ENCODE measurements around the gene SLC7A14. TPM values are rescaled to one million over a fixed set of nuclear protein-coding genes. Genes with fewer than 3 reads are reported as not detected.
A peak's percentile ranks its signal among the peaks of the same experiment; 100 is the strongest.

The SLC7A14 gene
- total and polyA plus RNA-seq, 2 donors (not counting 3 experiments of a cell fraction or from before 2014, with no cell fraction given), result 0.07 to 0.57 TPM

DNA sequence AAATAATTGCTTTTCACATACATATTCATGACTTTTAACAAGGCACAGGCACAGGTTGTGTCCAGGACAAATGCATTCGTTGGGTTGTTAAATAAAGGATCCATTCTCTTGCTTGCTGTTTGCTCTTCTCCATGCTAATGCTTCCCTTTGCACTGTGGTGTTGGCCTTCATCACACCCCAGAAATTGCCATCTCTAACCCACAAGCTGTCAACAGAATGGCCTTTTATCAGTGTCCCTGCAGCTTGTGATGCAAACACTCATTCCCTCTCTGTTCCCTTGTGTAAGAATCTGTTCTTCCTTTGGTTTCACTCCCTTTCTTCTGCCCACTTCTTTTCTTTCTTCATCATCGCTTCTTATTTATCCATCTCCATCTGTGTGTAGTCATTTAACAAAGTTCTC lies 72.2 kb downstream of the SLC7A14 start:
- DNase-seq (ENCODE audit: low read depth, low spot score) (no peak), FAIRE-seq (no peak)
- no peaks in the 10 kb centered on the region for H3K9me3 ChIP-seq (replicated peaks; ENCODE audit: control insufficient read depth, insufficient read depth, low read length)
- no peaks in the 10 kb centered on the region for H3K27me3 ChIP-seq (ENCODE audit: control insufficient read depth in 2 of 2, insufficient read depth in 2 of 2, low read length in 2 of 2)
- no peak overlapping the region for H3K27ac ChIP-seq (ENCODE audit: insufficient read depth, low read depth, low read length)
- no peaks in the 10 kb centered on the region for H3K9me1 ChIP-seq (replicated peaks; ENCODE audit: control insufficient read depth, extremely low read depth, insufficient read depth, low read length)
- H2AFZ ChIP-seq (ENCODE audit: low read depth, low read length), result no peak overlapping the region
- H3K9ac ChIP-seq (replicated peaks; ENCODE audit: extremely low read depth, insufficient read depth, low read length), result no peak overlapping the region
- H3K4me3 ChIP-seq (replicated peaks in 1 of 3; ENCODE audit: insufficient read depth in 1 of 3, low read depth in 1 of 3, low read length in 3 of 3), result no peak overlapping the region
- no peaks in the 10 kb centered on the region for H3K36me3 ChIP-seq (ENCODE audit: control insufficient read depth in 2 of 2, extremely low read depth in 1 of 2, insufficient read depth in 2 of 2, low read length in 2 of 2)
- H3K4me2 ChIP-seq (ENCODE audit: insufficient read depth, low read length), result no peak overlapping the region
- intact Hi-C loops (cut with micrococcal nuclease) (no loop called here), dilution Hi-C loops (cut with MboI; ENCODE audit: extremely low pct_ligation_motif_present, low sequenced_read_pairs) (no loop called here)
- H4K20me1 ChIP-seq (replicated peaks; ENCODE audit: control insufficient read depth, extremely low read depth, insufficient read depth, low read length), result no peaks in the 10 kb centered on the region
- no peak for TF ChIP-seq GATA2 (IDR thresholded peaks at IDR 0.05; ENCODE audit: insufficient read depth, insufficient read length, low read depth, low read length)
- no peak for TF ChIP-seq JUN (IDR thresholded peaks at IDR 0.05; ENCODE audit: borderline replicate concordance, insufficient read depth, insufficient read length, low read depth)
- TF ChIP-seq EZH2 (IDR thresholded peaks at IDR 0.05; ENCODE audit: borderline replicate concordance, low read depth, low read length, severe bottlenecking), result no peak
- no TSS peak for BruUV-seq (replicated peaks)
- CTCF ChIA-PET, result interaction anchor here (1.4 kb wide), 1 partner anchor 298 kb away, joined by 5 read pairs; no protein-coding TSS in a partner anchor
- POLR2A ChIA-PET, result no interaction called here
- H3K79me2 ChIP-seq (ENCODE audit: control insufficient read depth, insufficient read depth, low read length), result no peaks in the 10 kb centered on the region
- no peaks in the 10 kb centered on the region for H3K4me1 ChIP-seq (ENCODE audit: control insufficient read depth, extremely low read depth, insufficient read depth, low read length)

DNA sequence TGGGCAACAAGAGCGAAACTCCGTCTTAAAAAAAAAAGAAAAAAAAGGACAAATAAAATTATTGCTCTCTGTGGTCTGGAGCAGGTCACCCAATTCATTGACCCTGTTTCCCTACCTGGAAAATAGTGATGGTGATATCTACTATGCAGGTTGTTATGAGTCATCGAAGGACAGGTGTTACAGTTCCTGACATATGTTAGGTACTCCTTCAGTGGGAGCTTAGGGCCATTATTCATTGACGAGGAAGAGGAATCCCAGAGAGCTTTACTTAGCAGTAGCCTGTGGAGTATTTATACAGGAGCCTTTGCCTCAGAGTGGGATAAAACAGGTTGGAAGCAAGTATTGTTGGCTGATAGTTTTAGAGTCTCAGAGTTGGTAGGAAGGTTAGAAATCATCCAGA lies 74.5 kb downstream of the SLC7A14 start:
- intact Hi-C loops (cut with micrococcal nuclease), result no loop called here
- BruUV-seq (replicated peaks), result no TSS peak

More for the DNA sequence above, 74.5 kb downstream of the SLC7A14 start:
- TF ChIP-seq JUN (IDR thresholded peaks at IDR 0.05; ENCODE audit: borderline replicate concordance, insufficient read depth, insufficient read length, low read depth), result peak; percentile 15
- TF ChIP-seq, protein P1, sequence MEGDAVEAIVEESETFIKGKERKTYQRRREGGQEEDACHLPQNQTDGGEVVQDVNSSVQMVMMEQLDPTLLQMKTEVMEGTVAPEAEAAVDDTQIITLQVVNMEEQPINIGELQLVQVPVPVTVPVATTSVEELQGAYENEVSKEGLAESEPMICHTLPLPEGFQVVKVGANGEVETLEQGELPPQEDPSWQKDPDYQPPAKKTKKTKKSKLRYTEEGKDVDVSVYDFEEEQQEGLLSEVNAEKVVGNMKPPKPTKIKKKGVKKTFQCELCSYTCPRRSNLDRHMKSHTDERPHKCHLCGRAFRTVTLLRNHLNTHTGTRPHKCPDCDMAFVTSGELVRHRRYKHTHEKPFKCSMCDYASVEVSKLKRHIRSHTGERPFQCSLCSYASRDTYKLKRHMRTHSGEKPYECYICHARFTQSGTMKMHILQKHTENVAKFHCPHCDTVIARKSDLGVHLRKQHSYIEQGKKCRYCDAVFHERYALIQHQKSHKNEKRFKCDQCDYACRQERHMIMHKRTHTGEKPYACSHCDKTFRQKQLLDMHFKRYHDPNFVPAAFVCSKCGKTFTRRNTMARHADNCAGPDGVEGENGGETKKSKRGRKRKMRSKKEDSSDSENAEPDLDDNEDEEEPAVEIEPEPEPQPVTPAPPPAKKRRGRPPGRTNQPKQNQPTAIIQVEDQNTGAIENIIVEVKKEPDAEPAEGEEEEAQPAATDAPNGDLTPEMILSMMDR (IDR thresholded peaks at IDR 0.05; ENCODE audit: extremely low read depth in 1 of 2, insufficient read depth in 1 of 2, low read depth in 1 of 2, low read length in 2 of 2), result no peak
- ChIA-PET POLR2A (no interaction called here), CTCF (no interaction called here)
- H3K79me2 ChIP-seq (ENCODE audit: control insufficient read depth, insufficient read depth, low read length), result no peaks in the 10 kb centered on the region
- peaks cover 4% of the 10 kb centered on the region for H3K4me1 ChIP-seq (ENCODE audit: control insufficient read depth, extremely low read depth, insufficient read depth, low read length)
- H2AFZ ChIP-seq (ENCODE audit: low read depth, low read length), result no peak overlapping the region
- H3K27ac ChIP-seq (ENCODE audit: insufficient read depth, low read depth, low read length), result no peak overlapping the region
- no peaks in the 10 kb centered on the region for H3K36me3 ChIP-seq (ENCODE audit: control insufficient read depth in 2 of 2, extremely low read depth in 1 of 2, insufficient read depth in 2 of 2, low read length in 2 of 2)
- no peak for FAIRE-seq
- H3K9me3 ChIP-seq (replicated peaks; ENCODE audit: control insufficient read depth, insufficient read depth, low read length), result no peaks in the 10 kb centered on the region
- no peak overlapping the region for H3K4me2 ChIP-seq (ENCODE audit: insufficient read depth, low read length)
- no peak overlapping the region for H3K9ac ChIP-seq (replicated peaks; ENCODE audit: extremely low read depth, insufficient read depth, low read length)
- H4K20me1 ChIP-seq (replicated peaks; ENCODE audit: control insufficient read depth, extremely low read depth, insufficient read depth, low read length), result no peaks in the 10 kb centered on the region
- no peak overlapping the region for H3K4me3 ChIP-seq (replicated peaks in 1 of 3; ENCODE audit: insufficient read depth in 1 of 3, low read depth in 1 of 3, low read length in 3 of 3)
- dilution Hi-C loops (cut with MboI; ENCODE audit: extremely low pct_ligation_motif_present, low sequenced_read_pairs), result no loop called here
- no peak for DNase-seq (ENCODE audit: low read depth, low spot score)
- no peaks in the 10 kb centered on the region for H3K27me3 ChIP-seq (ENCODE audit: control insufficient read depth in 2 of 2, insufficient read depth in 2 of 2, low read length in 2 of 2)
- no peaks in the 10 kb centered on the region for H3K9me1 ChIP-seq (replicated peaks; ENCODE audit: control insufficient read depth, extremely low read depth, insufficient read depth, low read length)
